ENCODE measurements around the gene EGFR.

The EGFR gene

GRCh38 chr7:55108401-55108800 is 89.6 kb downstream of the EGFR start:
- no peak for DNase-seq

- DNase-seq, result no peak
These were observed 90.0 kb downstream of the EGFR start for GRCh38 chr7:55108818-55109217.

- no peak for DNase-seq
These were observed 90.8 kb downstream of the EGFR start for GRCh38 chr7:55109404-55110167.

- DNase-seq, result no peak
These were observed 91.6 kb downstream of the EGFR start for GRCh38 chr7:55110282-55110992.

GRCh38 chr7:55110993-55111361 is 92.2 kb downstream of the EGFR start:
- DNase-seq, result peak; percentile 8

- DNase-seq, result no peak
These were observed 93.2 kb downstream of the EGFR start for GRCh38 chr7:55112056-55112455.

GRCh38 chr7:55113760-55114540 is 95.1 kb downstream of the EGFR start:
- DNase-seq, result no peak

- DNase-seq, result no peak
These were observed 98.5 kb downstream of the EGFR start for GRCh38 chr7:55117286-55117685.

- no peak for DNase-seq
These were observed 99.6 kb downstream of the EGFR start for GRCh38 chr7:55118426-55118825.

- no peak for DNase-seq
These were observed 100.8 kb downstream of the EGFR start for GRCh38 chr7:55119571-55119970.

- no peak for DNase-seq
These were observed 101.3 kb downstream of the EGFR start for GRCh38 chr7:55120074-55120473.

GRCh38 chr7:55120501-55121198 is 101.8 kb downstream of the EGFR start:
- no peak for DNase-seq

GRCh38 chr7:55121249-55121648 is 102.4 kb downstream of the EGFR start:
- DNase-seq, result no peak

- DNase-seq, result no peak
These were observed 103.4 kb downstream of the EGFR start for GRCh38 chr7:55122263-55122662.

- DNase-seq, result no peak
These were observed 106.4 kb downstream of the EGFR start for GRCh38 chr7:55124989-55125875.

- DNase-seq, result no peak
These were observed 108.3 kb downstream of the EGFR start for GRCh38 chr7:55127135-55127551.

GRCh38 chr7:55127622-55128081 is 108.8 kb downstream of the EGFR start:
- DNase-seq, result no peak

- no peak for DNase-seq
These were observed 110.0 kb downstream of the EGFR start for GRCh38 chr7:55128693-55129394.

GRCh38 chr7:55129541-55130394 is 111.0 kb downstream of the EGFR start:
- DNase-seq, result no peak
